Activated CD8-positive, alpha-beta memory T cell treated with anti-CD3 and anti-CD28 coated beads, Interleukin-2, amount 50 U/mL, for 24 hours (primary cell): ENCODE data around the gene AHNAK2.

Source experiments
- DNase-seq: peaks from one replicate; pipeline ENCODE4 v3.0.0-alpha.2; 2020; ENCODE audit errors: extremely low read depth

Gene AHNAK2

DNA sequence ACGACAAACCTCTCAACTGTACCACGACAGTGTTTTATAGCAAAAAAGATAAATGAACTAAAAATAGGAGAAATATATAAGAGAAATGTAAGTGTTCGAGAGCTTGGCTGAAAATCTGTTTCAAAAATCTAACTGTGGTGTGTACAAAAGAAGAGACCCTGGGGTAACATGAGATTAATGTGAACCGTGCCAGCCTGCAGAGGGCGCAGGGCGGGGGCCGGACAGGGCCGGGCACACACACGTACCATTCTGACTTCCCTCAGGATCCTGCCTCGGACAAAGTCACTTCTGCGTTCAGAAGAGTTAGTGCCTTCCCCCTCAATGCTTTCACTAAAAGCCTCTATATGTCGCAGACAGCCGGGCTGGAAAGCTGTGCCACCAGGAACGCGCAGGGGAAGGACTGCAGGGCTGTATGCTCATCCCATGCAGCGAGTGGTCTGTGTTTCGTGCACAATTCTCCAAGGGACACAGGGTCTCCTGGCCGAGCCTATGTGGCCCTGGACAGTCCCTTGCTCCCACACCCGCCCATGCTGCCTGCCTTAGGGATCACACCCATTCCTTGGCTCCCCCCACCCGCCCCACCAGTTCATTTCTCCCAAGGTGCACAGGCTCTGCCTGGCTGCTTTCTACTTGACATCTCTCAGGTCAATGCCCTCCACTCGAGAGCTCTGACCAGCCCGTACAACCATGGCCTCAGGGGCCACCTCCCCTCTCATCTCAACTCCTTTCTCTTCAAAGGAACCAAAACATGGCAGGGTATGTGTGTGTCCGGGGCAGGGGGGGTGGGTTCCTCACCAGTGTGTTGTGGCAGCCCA lies 34.2 kb upstream of the AHNAK2 start:
- DNase-seq: no peak

- DNase-seq: no peak
Observed at GRCh38 chr14:105011312-105011990, 33.3 kb upstream of the AHNAK2 start.

- no peak for DNase-seq
Observed at GRCh38 chr14:105010891-105011291, 32.7 kb upstream of the AHNAK2 start.

GRCh38 chr14:105010106-105010505 lies 31.9 kb upstream of the AHNAK2 start:
- DNase-seq: no peak

- no peak for DNase-seq
Observed at GRCh38 chr14:105007593-105008264, 29.6 kb upstream of the AHNAK2 start.

- DNase-seq: no peak
Observed at GRCh38 chr14:105006831-105007592, 28.8 kb upstream of the AHNAK2 start.

GRCh38 chr14:105005929-105006830 lies 28.0 kb upstream of the AHNAK2 start:
- DNase-seq: no peak

DNA sequence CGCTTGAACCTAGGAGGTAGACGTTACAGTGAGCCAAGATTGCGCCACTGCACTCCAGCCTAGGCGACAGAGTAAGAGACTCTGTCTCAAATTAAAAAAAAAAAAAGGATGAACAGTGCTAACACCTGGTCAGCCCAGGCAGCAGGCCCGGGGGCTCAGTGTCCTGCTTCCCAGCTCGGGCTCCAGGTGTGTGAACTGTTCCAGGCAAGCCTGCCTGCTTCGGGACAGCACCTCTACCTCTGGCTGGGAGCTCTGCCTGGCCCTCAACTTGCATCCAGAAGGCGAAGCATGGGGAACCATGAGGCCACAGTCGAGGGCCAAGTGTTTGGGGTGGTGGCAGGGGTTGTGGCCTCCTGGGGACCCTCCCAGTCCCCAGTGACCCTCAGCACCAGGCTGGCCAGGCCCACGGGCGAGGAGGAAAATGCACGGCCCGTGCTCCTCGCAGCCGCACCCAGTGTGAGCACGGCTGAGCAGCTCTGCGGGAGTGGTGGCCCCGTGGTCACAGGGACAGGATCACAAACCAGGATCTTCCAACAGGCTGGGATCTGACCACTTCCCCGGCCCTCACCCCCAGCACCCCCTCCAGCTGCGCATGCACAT lies 27.3 kb upstream of the AHNAK2 start:
- DNase-seq: no peak

DNA sequence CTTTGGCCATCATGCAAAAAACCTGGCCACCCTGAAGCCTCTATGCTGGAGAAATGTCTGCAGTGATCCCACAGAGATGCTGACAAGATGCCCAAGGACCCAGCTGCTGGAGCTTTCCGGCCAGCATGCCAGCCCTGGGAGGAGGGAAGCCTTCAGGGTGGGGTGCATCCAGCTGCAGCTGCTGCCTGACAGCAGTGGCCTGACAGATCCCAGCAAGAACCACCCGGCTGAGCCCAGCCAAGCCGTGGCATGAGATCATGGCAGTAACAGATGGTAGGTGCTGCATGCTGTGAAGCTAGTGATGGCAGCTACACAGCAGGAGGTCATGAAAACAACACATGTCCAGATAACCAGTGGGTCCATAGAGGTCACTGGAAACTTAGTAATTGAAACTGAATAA lies 21.2 kb upstream of the AHNAK2 start:
- DNase-seq: no peak

DNA sequence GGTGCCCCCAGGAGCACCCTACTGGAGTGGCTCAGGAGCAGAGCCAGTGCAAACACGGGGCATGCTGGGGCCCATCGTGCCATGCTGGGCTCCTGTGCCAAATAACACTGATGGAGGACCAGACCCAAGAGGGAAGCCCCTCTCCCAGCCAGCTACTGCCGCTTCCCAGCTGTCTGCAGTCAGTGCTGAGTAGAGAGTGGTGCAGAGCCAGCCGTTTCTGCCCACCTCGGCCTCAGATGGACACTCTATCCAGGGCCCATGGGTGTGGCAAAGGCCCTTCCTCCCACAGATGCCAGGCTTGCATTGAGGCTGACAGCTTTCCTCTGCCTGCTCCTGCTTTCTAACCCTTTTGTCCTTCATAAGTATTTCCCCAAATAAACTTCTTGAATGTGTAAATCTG lies 20.6 kb upstream of the AHNAK2 start:
- DNase-seq: no peak

GRCh38 chr14:104996483-104996882 lies 18.3 kb upstream of the AHNAK2 start:
- DNase-seq: no peak

DNA sequence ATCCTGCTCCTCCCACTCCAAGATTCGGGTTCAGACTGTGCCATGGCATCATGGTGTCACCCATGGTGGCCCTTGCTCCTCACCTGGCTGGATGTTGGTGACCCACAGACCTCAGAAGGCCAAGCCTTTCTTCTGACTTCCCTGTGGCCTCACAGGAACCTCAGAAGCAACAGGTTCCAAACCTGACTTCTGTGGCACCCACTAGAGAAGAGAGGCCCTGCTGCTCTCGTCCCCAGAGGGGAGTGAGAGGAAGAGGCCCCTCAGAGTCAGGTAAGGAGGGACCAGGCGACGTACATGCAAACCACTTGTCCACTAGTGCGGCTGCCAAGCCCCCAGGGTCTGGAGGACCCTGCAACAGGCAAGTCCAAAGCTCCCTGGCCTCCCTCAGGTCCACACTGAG lies 17.9 kb upstream of the AHNAK2 start:
- no peak for DNase-seq

GRCh38 chr14:104994978-104995377 lies 16.8 kb upstream of the AHNAK2 start:
- no peak for DNase-seq

- DNase-seq: no peak
Observed at GRCh38 chr14:104993808-104994591, 15.8 kb upstream of the AHNAK2 start.

DNA sequence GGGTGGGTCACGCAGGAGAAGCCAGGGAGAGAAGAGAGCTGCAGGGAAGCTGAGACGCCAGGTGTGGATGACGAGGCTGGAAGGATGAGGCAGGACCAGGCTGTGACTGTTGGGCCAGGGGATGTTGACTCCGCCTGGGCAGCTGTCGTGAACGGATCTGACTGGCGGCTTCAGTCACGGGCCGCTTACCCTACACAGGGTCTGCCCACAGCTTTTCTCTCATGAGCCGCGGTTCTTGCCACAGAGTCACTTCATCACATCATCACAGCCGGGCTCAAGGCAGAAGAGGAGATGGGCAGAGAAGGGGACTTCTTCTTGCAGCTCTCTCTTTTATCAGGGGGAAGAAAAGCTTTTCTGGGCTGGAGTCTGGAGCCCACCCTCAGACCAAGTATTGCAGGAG lies 15.1 kb upstream of the AHNAK2 start:
- DNase-seq: no peak

DNA sequence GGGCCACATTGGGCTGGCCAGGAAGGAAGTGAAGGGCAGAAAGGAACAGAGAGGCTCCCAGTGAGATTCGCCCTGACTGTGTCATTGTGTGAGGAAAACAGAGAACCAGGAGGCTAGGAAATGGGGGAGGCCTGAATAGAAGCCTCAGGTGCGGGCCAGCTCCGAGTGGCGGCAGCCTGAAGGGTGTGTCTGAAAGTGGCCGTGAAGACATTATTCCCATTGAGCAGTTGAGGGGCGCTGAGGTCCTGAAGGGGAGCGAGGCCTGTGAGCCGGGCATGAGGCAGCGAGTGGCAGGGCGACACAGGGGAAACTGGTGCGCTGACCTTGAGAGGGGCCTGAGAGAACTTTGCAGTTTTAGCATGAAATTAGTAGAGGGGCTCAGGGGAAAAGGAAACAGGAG lies 14.3 kb upstream of the AHNAK2 start:
- no peak for DNase-seq

DNA sequence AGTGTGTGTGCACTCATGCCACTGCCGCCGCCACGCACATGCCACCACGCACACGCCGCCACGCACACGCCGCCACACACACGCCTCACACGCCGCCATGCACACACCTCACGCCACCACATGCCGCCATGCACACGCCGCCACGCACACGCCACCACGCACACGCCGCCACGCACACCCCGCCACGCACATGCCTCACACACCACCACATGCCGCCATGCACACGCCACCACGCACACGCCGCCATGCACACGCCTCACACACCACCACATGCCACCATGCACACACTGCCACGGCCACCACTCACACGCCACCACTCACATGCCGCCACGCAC lies 13.7 kb upstream of the AHNAK2 start:
- DNase-seq: no peak

DNA sequence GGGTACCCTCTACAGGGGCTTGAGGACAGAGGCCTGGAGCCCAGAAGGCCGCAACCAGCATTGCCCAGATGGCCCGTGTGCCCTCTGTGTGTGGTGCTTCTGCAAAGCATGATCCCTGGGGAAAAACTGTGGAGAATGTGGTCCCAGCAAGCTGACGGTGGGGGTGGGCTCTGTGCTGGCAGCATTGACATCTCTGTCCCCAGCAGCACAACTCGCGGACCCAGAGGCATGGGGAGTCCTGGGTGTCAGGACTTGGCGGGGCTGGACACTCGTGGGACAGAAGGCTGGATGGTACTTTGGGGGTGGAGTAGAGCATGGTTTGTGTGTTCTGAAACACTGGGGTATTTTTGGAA lies 11.8 kb upstream of the AHNAK2 start:
- no peak for DNase-seq

- DNase-seq: no peak
Observed at GRCh38 chr14:104989236-104989950, 11.2 kb upstream of the AHNAK2 start.
